Neural cell (in vitro differentiated cells): Measurements from ENCODE around the gene CPLX1.

Source experiments
- EZH2 ChIP-seq: fragments of 200-600, 300-800 bp; shearing (Covaris generic), sonication (generic); IDR thresholded peaks from 2 replicates; pipeline ENCODE4 v1.6.1; 2014; ENCODE audit warnings: antibody characterized with exemption, low read length, borderline replicate concordance, mild to moderate bottlenecking; ENCODE audit not compliant: insufficient read depth, poor library complexity, severe bottlenecking
- TAF1 ChIP-seq: IDR thresholded peaks from 2 replicates; pipeline ENCODE4 v1.6.1; 2012; ENCODE audit warnings: low read depth

- TF ChIP-seq EZH2 (no peak), TAF1 (no peak)
Measured at GRCh38 chr4:791252-791897, 34.6 kb downstream of the CPLX1 start.
